ENCODE results near the gene C3.
"Not testable (repeated sequence)": the region's sequence is repeated elsewhere in the genome, so short reads cannot be mapped to it uniquely, and the experiment has no call there.

Gene C3

GRCh38 chr19:6720369-6721137, at the start of gene C3:
C3 (minus strand) TSS chr19:6720650; CDS start chr19:6720589, 61 bp downstream.
- no peak for DNase-seq (ENCODE audit: low read depth)

DNA sequence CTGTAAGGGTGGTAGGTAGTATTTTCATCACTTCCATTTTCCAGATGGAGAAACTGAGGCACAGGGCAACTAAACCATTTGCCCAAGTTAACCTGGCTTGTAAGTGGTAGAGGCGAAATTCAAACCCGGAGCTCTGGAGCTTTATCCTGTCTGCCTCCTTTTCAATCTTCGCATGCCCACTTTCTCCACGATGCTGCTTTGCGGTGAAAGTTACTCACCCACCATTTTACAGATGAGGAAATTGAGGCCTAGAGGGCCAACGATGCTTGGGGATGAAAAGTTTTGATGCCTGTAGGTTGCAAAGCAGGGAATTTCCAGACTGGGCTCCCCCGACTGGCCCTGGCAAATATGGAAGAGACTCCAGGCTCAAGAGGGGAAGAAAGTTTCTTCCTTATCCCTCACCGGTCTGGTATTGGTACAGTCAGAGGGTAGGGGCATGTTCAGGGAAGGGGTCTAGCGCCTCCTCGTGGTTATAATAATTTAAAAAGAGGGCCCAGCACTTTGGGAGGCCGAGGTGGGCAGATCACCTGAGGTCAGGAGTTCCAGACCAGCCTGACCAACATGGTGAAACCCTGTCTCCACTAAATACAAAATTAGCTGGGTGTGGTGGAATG, 48.7 kb upstream of the C3 start:
- DNase-seq (ENCODE audit: low read depth): no peak

DNA sequence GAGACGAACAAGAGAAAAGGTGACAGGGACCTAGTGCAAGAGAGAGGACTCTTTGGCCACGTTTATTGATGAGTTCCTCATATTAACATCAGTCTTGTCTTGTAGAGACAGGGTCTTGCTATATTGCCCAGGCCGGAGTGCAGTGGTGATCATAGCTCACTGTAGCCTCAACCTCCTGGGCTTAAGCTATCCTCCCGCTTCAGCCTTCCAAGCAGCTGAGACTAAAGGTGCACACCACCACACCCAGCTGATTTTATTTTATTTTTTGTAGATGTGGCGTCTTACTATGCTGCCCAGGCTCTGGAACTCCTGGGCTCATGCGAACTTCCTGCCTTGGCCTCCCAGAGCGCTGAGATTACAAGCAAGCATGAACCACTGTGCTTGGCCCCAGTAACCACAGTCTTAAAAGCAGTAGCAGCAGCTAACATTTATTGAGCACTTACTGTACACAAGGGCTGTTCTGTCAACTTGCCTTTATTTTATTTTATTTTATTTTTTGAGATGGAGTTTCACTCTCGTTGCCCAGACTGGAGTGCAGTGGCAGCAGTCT, 47.9 kb upstream of the C3 start:
- no peak for DNase-seq (ENCODE audit: low read depth)

DNA sequence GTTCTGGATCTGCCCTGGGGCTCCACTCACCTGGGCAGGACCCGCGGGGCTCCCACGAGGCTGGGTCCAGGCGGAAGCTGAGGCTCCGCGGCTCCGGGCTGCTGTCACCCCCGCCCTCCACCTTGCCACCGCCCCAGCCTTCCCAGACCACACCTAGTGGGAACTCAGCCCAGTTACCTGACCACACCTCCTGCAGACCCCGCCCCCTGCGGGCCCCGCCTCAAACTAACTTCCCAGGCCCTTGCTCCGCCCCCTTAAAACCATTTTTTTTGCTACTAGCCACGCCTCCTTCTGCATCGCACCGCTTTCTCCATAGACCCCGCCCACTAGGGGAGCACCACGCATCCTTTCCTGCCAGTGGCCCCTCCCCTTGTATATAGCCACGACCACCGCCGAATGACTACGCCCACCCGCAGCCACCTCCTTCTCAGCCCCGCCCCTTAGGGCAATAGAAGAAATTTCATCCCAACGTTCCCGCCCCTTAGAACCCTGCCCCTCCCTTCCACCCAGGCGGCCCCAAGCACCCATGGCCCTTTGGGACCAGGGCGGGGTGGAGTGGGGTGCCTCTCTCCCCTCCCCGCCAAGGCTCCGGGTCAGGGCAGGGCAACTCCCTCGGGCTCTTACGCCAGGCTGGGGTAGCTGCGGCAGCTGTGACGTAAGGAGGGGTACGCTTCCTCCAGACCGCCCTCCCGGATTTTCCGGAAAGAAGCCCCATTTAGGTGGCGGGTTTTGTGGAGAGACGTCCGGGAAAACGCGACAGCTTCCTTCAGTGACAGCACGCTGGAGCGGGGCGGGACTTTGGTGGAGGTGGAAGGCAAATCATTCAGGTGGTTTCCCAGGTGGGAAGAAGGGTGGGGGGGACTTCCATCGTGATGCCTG, 47.1 kb upstream of the C3 start, which contains the start of gene SH2D3A:
SH2D3A (minus strand) TSS at position 79 of the 879 bp plus-strand sequence. CDS start 3,687 bp downstream, outside the sequence.
- peak; percentile 88 for DNase-seq (ENCODE audit: low read depth)

DNA sequence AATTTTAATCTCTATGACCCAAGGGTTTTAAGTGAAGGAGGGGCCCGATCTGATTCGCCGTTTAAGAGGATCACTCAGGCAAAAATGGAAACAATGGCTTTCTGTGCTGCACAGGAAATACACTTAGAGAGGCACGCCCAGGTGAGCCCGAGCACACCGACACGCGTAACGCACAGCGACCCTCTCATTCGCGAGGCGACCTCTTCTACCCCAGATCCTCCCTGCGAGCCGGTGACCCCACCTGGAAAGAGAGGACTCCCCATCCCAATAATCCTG, 46.6 kb upstream of the C3 start:
- no peak for DNase-seq (ENCODE audit: low read depth)

DNA sequence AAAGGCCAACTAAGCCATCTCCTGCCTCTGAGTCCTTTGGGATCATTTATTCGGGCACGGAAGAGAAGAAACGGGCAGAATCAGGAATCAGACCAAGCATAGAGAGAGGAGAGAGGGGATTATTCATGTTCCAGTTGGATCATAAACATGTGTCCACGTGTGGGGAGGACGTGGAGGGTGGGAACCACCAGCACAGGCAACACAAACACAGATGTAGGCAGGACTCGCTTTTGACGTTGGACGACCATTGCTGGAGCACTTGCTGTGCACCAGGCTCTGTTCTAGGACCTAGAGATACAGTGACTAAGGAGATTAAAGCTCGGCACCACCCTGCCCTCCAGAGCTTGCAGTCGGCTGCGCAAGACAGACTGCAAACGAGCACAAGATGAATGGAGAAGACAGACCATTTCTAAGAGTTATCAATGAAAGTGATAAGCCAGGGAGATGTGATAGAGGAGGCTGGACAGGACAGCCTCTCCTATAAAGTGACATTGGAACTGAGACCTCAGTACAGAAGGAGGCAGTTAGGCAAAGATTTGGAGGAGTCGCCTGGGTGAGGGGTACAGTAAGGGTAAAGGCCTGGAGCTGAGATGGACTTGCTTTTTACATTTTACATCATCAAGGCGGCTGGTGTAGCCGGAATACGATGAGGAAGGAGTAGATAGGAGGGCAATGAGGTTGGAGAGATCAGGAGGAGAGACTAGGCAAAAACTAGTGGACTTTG, 46.1 kb upstream of the C3 start:
- DNase-seq (ENCODE audit: low read depth): no peak

DNA sequence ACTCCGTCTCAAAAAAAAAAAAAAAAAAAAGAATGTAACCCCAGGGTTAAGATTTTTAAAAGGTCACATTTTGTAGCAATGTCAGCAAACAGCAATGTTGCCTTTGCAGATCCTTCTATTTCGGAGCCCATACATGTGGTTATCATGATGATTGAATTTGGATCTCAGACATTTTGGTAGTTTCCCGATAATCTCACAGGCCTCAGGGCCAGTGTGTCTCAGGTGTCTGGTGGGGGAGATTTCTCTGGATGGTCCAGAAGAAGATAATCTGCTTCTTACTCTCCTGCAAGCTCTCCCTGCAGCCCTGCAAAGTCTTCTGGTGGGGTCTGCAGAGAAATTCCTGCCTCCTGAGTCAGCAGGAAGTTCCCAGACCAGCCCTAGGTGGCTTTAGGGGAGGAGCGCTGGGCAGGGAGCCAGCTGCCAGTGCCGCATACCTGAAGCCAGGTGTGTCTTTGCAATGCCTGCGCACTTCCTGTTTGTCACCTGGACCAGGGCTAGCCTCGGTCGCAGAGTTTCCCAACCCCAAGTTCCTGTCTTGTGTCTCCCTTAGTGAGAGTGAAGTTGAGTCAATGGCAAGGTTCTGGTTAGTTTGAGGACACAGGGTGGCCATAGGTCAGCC, 45.4 kb upstream of the C3 start:
- no peak for DNase-seq (ENCODE audit: low read depth)

DNA sequence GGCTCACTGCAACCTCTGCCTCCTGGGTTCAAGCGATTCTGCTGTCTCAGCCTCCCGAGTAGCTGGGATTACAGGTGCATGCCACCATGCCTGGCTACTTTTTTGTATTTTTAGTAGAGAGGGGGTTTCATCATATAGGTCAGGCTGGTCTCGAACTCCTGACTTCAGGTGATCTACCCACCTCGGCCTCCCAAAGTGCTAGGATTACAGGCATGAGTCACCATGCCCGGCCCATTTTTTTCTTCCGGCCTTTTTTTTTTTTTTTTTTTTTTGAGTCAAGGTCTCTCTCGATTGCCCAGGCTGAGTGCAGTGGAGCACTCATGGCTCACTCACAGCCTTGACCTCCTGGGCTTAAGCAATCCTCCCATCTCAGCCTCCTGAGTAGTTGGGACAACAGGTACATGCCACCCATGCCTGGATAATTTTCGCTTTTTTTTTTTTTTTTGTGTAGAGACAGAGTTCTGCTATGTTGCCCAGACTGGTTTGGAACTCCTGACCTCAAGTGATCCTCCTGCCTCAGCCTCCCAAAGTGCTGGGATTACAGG, 41.9 kb upstream of the C3 start:
- DNase-seq (ENCODE audit: low read depth): not testable (repeated sequence)

DNA sequence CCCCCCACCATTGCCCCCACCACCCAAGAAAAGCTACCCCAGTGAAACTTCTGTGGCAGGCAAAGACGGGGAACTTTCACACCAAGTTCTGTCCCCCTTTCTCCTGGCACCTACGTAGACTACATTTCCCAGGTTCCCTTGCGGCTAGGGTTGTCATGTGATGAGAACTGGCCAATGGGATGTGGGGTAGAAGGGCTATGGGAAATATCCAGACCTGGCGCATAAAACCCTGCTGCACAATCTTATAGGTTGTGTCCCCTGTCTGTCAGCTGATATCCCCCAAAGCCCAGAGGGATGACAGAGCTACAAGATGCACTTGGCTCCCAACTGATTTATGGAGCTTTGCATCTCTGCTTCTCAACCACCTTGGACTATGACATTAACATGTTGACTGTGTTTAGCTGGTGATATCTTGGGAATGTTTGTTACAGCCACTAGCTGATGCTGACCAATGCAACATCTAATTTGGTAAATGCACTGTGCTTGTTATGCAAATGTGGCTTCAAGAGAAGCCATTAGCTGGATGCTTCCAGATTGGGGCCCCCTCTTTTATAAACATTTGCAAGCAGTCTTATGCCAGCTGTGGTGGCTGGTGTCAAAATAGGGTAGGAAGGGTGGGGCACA, 40.7 kb upstream of the C3 start:
- no peak for DNase-seq (ENCODE audit: low read depth)

DNA sequence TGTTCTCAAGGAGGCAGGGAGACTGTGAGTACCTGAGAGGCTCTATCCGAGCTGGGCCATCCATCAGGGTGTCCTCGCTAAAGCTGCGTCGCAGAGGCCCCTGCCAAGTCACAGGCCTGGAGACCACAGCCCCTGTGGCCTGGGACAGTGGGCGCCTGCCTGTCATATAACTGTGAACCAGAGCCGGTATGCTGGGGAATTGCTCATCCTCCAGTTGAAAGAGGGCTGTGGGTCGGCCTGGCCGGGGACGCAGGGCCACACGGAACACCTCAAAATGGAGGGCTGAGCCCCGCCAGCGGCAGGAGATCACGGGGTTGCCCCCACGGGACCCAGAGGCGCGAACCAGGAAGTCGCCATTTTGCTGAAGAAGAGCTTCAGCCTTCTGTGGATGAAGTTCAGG, 40.2 kb upstream of the C3 start:
- DNase-seq (ENCODE audit: low read depth): no peak

GRCh38 chr19:6754653-6755463, 34.4 kb upstream of the C3 start:
- DNase-seq (ENCODE audit: low read depth): no peak

DNA sequence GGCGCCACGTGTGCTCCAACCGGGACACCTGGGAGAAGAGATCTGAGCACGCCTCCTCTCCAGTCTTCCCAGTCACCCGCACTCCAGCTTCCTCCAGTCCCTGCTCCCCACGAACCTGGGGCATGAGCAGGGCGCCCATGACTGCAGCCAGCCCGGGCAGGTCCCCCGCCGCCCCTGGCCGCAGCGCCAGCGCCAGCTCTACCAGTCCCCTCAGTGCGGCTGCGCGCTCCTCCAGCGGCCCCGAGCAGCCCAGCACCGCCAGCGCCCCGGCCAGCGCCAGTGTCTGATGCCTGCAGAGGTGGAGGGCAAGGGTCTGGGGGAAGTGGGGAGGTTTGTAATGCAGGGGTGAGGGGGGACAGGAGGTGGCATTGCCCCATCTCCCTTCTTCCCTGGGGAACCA, 33.7 kb upstream of the C3 start:
- no peak for DNase-seq (ENCODE audit: low read depth)

GRCh38 chr19:6753178-6754031, 33.0 kb upstream of the C3 start:
- peak; percentile 60 for DNase-seq (ENCODE audit: low read depth)

GRCh38 chr19:6752256-6753177, 32.1 kb upstream of the C3 start:
- no peak for DNase-seq (ENCODE audit: low read depth)

- DNase-seq (ENCODE audit: low read depth): no peak
Observed at GRCh38 chr19:6751189-6751588, 30.7 kb upstream of the C3 start.

- no peak for DNase-seq (ENCODE audit: low read depth)
Observed at GRCh38 chr19:6750062-6750461, 29.6 kb upstream of the C3 start.

DNA sequence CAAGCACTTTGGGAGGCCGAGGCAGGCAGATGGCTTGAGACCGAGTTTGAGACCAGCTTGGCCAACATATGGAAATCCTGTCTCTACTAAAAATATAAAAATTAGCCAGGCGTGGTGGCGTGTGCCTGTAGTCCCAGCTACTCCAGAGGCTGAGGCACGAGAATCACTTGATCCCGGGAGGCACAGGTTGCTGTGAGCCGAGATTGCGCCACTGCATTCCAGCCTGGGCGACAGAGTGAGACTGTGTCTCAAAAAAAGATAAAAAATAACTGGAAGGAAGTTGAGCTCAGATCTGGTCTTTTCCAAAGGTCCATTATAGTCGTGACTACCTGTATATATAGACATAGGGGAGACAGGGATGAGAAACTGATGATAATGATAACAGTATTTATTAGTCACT, 28.1 kb upstream of the C3 start:
- DNase-seq (ENCODE audit: low read depth): not testable (repeated sequence)

DNA sequence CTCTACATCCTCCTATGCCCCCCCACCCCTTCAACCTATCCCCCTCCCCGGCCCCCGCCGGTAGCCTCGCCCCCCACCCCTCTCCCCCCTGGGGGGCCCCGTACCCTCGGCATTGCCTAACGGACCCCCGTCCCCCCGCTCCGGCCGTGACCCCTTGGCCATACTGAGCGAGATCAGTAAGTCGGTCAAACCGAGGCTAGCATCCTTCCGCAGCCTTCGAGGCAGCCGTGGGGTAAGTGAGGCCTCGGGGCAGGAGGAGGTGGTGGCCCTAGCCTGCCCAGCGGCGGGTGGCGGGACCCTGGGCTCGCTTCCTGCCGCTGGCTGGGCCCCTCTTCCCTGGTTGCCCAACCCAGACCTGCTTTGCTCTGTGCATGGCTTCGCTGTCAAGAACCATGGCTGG, 25.5 kb upstream of the C3 start:
- no peak for DNase-seq (ENCODE audit: low read depth)
